Left hindlimb (tissue), 1 donor: Measurements from ENCODE around the gene ZNF292.
"Not testable (repeated sequence)": the region's sequence is repeated elsewhere in the genome, so short reads cannot be mapped to it uniquely, and the experiment has no call there.

Experiments
- DNase-seq: peaks from one replicate; pipeline ENCODE4 v3.0.0-alpha.2; 2018

ZNF292 gene

DNA sequence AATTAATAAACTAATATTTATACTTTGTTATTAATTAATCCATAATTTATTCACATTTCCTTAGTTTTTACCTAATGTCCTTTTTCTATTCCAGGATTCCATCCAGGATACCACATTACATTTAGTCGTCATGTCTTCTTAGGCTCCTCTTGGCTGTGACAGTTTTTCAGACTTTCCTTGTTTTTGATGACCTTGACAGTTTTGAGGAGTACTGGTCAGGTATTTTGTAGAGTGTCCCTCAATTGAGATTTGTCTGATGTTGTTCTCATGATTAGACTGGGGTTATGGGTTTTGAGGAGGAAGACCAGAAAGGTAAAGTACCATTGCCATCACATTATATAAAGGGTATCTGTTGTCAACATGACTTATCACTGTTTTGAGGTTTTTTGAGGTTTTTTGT, 67.3 kb downstream of the ZNF292 start:
- DNase-seq: no peak

GRCh38 chr6:87224971-87225370, 69.6 kb downstream of the ZNF292 start:
- no peak for DNase-seq

DNA sequence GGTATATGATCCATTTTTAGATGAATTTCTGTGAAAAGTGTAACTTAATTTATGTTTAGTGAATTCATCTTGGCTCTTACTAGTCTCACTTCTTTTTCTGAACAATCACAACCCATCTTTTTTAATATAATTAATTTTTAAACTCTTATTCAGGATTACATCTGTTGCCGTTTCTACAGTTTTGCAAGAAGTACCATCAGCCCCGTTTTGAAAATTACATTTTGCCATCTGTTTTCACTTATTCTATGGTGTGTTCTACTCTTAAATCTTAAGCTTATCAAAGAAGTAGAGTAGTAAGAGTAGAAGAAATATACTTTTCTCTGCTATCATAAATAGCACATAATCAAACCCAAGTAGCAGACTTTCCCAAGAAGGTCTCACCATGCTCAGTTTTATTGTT, 70.1 kb downstream of the ZNF292 start:
- DNase-seq: no peak

- DNase-seq: no peak
Measured at GRCh38 chr6:87225937-87226336, 70.6 kb downstream of the ZNF292 start.

DNA sequence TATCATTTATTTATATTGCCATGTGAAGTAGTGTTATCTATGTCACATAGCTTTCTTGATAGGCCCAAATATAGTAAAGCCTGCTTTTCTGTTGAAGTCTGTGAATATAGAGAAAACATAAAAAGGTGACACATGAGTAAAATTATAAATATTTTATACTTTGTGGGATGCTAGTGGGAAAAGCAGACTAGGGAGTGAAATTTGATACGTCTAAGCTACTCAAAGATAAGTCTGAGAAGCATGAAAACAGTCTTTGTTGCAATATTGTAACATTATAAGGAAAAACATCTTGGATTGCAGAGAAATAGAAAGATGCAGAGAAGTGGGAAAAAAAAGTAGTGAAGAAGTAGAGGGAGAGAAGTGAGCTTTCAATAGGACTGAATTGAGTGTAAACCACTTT, 75.4 kb downstream of the ZNF292 start:
- DNase-seq: no peak

DNA sequence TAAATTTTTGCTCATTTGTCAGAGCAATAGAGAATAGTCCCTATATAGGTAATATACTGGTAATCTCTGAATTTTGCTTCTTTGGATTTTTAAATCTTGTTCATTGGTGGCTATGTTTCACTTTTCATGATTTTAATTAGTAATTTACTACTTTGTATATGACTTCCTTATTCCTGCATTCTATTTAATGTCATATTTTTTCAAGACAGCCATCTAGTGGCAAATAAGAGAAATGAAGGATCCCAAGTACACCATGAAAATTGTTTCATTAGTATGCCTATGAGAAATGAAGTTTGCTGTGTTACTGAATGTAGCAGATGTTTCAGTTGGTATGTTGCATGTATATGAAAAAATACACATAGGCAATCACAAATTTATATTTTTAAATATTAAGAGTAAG, 82.4 kb downstream of the ZNF292 start:
- no peak for DNase-seq

DNA sequence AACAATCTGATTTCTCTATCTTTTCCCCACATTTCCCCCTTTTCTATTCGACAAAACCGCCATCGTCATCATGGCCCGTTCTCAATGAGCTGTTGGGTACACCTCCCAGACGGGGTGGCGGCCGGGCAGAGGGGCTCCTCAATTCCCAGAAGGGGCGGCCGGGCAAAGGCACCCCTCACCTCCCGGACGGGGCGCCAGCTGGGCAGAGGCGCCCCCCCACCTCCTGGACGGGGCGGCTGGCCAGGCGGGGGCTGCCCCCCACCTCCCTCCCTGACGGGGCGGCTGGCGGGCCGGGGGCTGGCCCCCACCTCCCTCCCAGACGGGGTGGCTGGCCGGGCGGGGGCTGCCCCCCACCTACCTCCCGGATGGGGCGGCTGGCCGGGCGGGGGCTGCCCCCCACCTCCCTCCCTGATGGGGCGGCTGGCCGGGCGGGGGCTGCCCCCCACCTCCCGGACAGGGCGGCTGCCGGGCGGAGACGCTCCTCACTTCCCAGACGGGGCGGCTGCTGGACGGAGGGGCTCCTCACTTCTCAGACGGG, 83.8 kb downstream of the ZNF292 start:
- not testable (repeated sequence) for DNase-seq

DNA sequence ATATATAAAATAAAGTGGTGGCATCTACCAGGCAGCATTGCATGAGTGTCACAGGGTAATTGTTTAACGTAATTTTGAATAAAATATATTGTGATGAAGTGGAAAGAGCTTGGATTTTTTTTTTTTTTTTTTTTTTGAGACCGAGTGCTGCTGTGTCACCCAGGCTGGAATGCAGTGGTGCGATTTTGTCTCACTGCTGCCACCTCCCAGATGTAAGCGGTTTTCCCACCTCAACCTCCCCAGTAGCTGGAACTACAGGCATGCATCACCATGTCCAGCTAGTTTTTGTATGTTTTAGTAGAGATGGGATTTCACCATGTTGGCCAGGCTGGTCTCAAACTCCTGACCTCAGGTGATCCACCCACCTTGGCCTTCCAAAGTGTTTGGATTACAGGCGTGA, 85.9 kb downstream of the ZNF292 start:
- DNase-seq: no peak

DNA sequence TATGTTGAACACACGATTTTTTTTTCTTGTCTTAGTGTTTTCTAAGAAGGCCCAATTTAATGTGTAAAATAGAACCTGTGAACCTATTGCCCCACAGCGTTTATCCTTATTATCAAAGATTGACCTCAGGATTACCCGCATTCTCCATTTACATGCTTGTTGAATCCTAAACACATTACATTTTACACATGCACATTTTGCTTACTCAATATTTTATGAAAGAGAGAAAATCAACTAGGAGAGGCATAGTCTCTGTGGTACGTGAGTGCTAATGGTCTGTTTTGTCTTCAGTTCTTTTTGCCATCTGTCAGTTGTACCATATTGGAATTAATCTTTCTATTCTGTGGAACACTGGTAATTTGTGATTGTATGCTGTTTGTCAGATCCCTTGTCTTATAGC, 86.9 kb downstream of the ZNF292 start:
- DNase-seq: no peak

DNA sequence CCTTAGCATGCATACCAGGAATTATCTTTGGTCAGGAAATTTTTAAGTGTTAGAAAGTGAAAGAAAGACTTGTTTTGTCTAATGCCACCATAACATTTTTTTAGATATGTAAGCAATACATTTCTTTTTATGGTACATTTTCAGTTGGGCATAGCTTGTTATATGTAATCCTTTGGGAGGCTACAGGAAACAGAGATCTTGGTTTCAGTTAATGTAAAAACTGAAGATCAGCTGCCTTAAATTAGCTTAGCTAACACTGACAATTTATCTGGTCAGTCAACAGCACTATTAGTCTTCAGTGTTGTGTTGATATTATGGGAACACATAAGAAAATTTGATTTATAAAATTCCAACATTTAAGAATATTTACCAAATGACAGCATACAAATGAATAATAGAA, 88.4 kb downstream of the ZNF292 start:
- DNase-seq: no peak

DNA sequence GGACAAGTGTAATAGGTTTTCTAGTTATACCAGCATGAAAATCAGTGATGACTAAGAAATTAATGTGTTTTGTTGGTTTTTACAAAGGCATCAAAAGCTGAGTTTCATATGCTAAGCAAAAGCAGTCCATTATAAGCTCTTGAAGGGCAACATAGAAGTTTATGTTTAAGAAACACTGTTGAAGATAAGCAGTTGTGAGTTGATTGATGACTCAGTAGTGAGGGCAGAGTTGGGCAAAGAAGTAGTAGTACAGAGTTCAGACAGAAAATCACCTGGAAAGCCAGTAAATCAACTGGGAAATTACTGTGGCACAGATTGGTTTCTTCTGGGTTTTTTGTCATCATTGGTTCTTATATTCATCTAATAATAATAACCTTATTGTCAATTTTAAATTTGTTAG, 89.0 kb downstream of the ZNF292 start:
- DNase-seq: no peak

DNA sequence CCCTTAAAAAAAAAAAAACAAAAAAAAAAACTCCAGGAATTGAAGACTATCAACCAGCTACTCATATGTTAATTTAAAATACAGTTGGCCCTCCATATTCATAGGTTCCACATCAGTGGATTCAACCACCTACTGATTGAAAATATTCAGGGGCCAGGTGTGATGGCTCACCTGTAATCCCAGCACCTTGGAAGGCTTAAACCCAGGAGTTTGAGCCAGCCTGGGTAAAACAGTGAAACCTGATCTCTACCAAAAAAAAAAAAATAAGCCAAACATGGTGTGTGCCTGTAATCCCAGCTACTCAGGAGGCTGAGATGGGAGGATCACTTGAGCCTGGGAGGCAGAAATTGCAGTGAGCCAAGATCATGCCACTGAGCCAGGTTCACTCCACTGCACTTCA, 94.7 kb downstream of the ZNF292 start:
- DNase-seq: no peak

GRCh38 chr6:87251225-87251624, 95.9 kb downstream of the ZNF292 start:
- DNase-seq: no peak

DNA sequence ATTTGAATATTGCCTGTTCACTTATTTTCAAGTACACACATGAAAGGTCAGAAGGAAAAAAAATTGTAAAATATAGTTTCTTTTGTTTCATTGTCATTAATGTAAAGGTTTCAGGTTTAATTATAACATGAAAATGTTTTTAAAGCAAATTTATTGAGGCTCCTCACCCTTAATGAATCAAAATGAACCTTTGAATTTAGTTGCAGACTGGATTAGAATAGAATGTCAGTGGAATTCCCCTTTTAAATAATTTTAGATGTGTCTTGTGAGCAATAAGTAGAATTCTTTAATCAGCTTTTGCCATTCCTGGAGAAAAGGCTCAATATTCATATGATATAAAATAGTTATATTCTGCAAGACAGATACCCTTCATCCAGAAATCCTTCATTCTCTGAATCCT, 96.4 kb downstream of the ZNF292 start:
- DNase-seq: no peak

DNA sequence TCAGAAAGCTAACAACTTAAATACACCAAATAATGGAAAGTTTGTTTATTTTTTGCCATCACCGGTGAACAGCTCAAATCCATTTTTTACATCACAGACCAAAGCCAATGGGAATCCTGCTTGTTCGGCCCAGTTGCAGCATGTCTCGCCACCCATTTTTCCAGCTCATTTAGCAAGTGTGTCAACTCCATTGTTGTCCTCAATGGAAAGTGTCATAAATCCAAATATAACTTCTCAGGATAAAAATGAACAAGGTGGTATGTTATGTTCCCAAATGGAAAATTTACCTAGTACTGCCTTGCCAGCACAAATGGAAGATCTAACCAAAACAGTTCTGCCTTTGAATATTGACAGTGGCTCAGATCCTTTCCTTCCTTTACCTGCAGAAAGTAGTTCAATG, 101.7 kb downstream of the ZNF292 start:
- DNase-seq: no peak

DNA sequence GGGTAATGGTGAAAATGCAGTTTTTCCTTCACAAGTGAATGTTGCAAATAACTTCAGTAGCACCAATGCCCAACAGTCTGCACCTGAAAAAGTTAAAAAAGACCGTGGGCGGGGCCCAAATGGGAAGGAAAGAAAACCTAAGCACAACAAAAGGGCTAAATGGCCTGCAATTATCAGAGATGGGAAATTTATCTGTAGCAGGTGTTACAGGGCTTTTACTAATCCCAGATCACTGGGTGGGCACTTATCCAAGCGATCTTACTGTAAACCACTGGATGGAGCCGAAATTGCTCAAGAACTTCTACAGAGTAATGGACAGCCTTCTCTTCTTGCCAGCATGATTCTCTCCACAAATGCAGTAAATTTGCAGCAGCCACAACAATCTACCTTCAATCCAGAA, 102.2 kb downstream of the ZNF292 start:
- DNase-seq: no peak

GRCh38 chr6:87257975-87258374, 102.6 kb downstream of the ZNF292 start:
- no peak for DNase-seq

- no peak for DNase-seq
Measured at GRCh38 chr6:87259791-87260190, 104.4 kb downstream of the ZNF292 start.

DNA sequence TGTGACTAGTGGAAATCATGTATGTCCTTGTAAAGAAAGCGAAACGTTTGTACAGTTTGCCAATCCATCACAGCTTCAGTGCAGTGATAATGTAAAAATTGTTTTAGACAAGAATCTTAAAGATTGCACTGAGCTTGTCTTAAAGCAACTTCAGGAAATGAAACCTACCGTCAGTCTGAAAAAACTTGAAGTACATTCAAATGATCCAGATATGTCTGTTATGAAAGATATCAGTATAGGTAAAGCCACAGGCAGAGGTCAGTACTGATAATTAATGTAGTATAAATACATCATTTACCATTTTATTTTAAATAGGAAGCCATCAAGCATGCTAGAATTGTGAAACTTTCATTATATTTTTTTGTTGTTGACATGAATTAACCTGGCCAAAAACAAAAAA, 106.2 kb downstream of the ZNF292 start:
- no peak for DNase-seq

DNA sequence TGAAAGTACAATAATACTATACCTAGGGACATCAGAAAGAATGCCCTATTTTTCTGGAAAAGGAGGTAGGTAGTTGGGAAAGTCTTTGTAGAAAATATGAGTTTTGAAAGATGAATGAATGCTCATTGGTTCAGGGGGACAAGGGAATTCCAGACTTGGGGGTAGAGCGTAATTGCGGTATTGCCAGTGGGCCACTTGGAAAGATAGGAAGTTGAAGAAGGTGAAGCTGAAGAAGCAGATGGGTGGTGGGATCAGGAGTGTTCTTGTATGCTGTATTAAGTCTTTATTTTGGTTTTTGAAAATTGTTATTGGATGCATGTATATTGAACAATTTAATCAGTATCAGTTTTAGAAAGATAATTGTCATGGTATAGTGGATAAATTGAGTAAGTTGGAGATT, 109.1 kb downstream of the ZNF292 start:
- DNase-seq: no peak

DNA sequence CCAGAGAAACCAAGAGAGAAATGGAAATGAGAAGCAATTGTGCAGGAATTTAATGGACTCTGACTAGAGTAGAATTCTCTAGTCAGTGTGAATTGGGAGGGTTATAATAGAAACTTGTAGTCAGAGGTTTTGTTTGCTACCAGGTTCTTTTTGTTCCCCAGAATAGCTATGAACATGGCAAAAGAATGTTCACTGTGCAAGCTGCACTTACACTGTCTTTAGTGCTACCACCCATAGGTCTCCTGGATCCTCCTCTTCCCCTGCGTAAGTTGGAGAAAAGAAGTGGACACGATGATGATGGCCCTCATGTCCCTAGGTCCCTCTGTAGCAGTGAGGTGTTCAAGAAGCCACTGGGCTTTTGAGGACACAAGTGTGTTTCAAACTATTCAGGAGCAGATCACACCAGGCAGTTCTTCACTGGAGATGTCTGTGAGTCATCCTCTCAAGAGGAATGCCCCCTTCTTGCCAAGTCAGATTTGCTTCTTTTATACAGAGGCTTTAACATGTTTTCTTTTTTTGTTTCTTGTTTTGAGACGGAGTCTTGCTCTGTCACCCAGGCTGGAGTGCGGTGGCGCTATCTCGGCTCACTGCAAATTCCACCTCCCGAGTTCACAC, 119.4 kb downstream of the ZNF292 start:
- no peak for DNase-seq

- no peak for DNase-seq
Measured at GRCh38 chr6:87276624-87277023, 121.3 kb downstream of the ZNF292 start.

DNA sequence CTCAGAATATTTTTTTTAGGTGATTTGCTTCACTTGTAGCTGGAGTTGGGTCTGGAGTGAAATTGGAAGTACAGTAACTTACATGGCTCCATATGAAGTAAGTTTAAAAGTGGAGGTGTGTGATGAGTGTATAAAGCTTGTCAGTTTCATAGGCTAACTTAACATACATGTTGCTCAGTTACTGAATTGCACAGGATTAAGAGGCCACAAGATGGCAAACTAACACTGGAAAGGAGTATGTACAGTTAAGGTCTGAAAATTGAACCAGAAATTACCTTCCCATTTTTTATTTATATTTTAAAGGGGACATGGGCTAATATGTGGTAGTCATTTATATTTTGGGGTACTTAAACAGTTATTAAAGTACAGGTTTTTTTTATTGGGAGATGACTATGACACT, 121.8 kb downstream of the ZNF292 start:
- DNase-seq: no peak

- no peak for DNase-seq
Measured at GRCh38 chr6:87279196-87279595, 123.8 kb downstream of the ZNF292 start.

GRCh38 chr6:87281426-87281825, 126.1 kb downstream of the ZNF292 start:
- DNase-seq: no peak

- DNase-seq: no peak
Measured at GRCh38 chr6:87282743-87283142, 127.4 kb downstream of the ZNF292 start.
